ENCODE measurements around the gene LAMB4. TPM values are rescaled to one million over a fixed set of nuclear protein-coding genes. Genes with fewer than 3 reads are reported as not detected.

Gene LAMB4
- total and polyA plus RNA-seq, 10 donors: 0.03 to 0.94 (median 0.22) TPM; not detected in 2

DNA sequence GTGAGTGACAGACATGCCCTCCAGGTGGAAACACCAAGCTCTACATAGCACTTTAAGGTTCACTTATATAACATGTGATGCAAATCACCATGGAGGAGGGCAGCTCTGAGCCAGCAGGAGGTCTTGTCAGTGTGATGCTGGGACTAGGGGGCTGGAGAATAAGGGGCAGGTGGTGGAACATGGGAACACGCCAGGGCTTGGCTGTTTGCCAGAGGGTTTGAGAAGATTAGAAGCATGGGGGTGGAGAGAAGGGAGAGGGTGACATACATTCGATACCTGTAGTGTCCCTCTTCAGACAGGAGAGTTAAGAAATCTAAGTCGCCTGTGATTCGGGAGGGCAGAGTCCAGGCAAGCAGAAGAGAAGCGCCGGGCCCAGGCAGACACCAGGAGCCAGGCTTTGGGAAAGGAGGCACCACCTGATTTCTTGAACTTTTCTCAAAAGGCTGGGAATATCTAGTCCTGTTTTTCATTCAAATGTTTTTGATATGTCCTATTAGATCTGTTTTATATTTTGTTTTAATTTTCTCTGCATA lies 16.9 kb upstream of the LAMB4 start:
- no peak overlapping the region for H3K27ac ChIP-seq
- TF ChIP-seq POLR2AphosphoS5 (IDR thresholded peaks at IDR 0.05): no peak
- TF ChIP-seq, protein P1, sequence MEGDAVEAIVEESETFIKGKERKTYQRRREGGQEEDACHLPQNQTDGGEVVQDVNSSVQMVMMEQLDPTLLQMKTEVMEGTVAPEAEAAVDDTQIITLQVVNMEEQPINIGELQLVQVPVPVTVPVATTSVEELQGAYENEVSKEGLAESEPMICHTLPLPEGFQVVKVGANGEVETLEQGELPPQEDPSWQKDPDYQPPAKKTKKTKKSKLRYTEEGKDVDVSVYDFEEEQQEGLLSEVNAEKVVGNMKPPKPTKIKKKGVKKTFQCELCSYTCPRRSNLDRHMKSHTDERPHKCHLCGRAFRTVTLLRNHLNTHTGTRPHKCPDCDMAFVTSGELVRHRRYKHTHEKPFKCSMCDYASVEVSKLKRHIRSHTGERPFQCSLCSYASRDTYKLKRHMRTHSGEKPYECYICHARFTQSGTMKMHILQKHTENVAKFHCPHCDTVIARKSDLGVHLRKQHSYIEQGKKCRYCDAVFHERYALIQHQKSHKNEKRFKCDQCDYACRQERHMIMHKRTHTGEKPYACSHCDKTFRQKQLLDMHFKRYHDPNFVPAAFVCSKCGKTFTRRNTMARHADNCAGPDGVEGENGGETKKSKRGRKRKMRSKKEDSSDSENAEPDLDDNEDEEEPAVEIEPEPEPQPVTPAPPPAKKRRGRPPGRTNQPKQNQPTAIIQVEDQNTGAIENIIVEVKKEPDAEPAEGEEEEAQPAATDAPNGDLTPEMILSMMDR (IDR thresholded peaks at IDR 0.05 in 8 of 11, conservative IDR thresholded peaks at IDR 0.05 in 3 of 11): no peak
- TF ChIP-seq POLR2A (IDR thresholded peaks at IDR 0.05): no peak
- DNase-seq: no peak
- H3K4me3 ChIP-seq: no peak overlapping the region
- H3K27me3 ChIP-seq (replicated peaks in 1 of 7): peaks cover 0 to 8% (median 0%) of the 10 kb centered on the region in 7 donors
- intact Hi-C loops (cut with DNase I; ENCODE audit: low total_unique reads): loop anchor here (5.0 to 10.0 kb wide), 2 partner anchors 35 to 272 kb away; no protein-coding TSS in a partner anchor
- H3K4me1 ChIP-seq: peaks cover 0 to 9% (median 4%) of the 10 kb centered on the region in 6 donors
- H3K36me3 ChIP-seq: no peaks in the 10 kb centered on the region
- 86 to 90% (median 88%) methylated on average over 6 of the region's 6 CpGs for WGBS, 5 donors
- H3K9me3 ChIP-seq: no peaks in the 10 kb centered on the region

DNA sequence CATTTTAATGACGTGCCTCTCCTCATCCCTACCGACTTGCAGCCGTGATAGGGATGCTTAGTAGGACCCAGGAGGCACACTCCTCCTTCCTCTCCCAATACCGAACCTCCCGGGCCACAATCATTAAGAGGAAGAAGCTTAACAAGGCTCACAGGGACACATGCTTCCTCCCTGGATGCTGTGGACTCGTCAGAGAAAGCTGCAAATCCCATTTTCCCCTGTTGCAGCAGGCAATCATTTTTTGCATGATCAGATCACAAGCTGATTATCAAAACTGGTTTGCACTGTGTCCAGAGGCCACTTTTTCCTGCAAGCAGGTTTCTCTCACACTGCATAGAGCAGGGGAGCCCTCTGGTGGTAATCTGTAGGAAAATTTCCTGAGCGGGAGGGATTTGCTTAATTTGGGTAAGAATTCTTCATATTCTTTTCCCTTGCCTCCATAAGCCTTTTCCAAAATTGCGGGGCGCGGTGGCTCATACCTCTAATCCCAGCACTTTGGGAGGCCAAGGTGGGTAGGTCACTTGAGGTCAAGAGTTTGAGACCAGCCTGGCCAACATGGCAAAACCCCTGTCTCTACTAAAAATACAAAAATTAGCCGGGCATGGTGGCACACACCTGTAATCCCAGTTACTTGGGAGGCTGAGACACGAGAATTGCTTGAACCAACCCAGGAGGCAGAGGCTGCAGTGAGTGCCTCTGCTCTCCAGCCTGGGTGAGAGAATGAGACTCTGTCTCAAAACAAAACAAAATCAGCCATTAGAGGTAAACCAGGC lies 16.1 kb upstream of the LAMB4 start:
- 11 to 22% (median 16%) methylated on average over 12 of the region's 12 CpGs for WGBS, 5 donors
- TF ChIP-seq, protein P1 (IDR thresholded peaks at IDR 0.05 in 8 of 11, conservative IDR thresholded peaks at IDR 0.05 in 3 of 11): peak; percentile 28 to 80 (median 70)
- TF ChIP-seq POLR2A (IDR thresholded peaks at IDR 0.05): peak in 1 of 3 donors; percentile 25
- no peak for TF ChIP-seq POLR2AphosphoS5 (IDR thresholded peaks at IDR 0.05)
- no peaks in the 10 kb centered on the region for H3K36me3 ChIP-seq
- no peaks in the 10 kb centered on the region for H3K9me3 ChIP-seq
- peak overlapping the region in 1 of 8 donors; percentile 34 for H3K4me3 ChIP-seq
- H3K27me3 ChIP-seq (replicated peaks in 1 of 7): peaks cover 0 to 4% (median 0%) of the 10 kb centered on the region in 7 donors
- DNase-seq: no peak
- no peak overlapping the region for H3K27ac ChIP-seq
- H3K4me1 ChIP-seq: peaks cover 0 to 9% (median 4%) of the 10 kb centered on the region in 6 donors
- intact Hi-C loops (cut with DNase I; ENCODE audit: low total_unique reads): loop anchor here (5.0 to 10.0 kb wide), 2 partner anchors 34 to 271 kb away; no protein-coding TSS in a partner anchor

DNA sequence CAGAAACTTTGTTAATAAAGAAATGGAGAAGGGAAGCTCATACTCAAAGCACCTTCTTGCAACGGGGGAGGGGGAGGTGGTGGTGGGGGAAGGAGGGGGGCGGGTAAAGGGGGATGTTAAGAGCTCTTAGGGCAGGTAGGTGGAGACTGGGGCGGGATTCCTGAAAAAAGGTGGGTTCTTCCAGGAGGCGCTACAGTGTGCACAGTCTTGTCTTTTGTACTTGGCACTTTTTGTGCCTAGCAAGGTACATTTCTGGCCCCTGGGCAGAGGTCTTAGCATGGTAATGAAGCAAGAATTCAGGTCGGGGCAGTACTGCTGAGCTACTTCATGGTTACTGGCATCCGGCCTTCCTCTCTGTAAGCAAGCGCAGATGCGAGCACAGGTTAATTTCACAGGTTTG lies 15.2 kb upstream of the LAMB4 start:
- 73 to 83% (median 76%) methylated on average over 8 of the region's 8 CpGs for WGBS, 5 donors
- intact Hi-C loops (cut with DNase I; ENCODE audit: low total_unique reads): loop anchor here (5.0 to 10.0 kb wide), 2 partner anchors 33 to 271 kb away; no protein-coding TSS in a partner anchor
- Histone ChIP-seq H3K9me3 (no peaks in the 10 kb centered on the region), H3K4me1 (peaks cover 0 to 9% (median 4%) of the 10 kb centered on the region in 6 donors), H3K4me3 (no peak overlapping the region), H3K27ac (no peak overlapping the region), H3K27me3 (replicated peaks in 1 of 7) (no peaks in the 10 kb centered on the region), H3K36me3 (no peaks in the 10 kb centered on the region)
- DNase-seq: no peak
- TF ChIP-seq POLR2A (IDR thresholded peaks at IDR 0.05) (no peak), POLR2AphosphoS5 (IDR thresholded peaks at IDR 0.05) (no peak)
- TF ChIP-seq, protein P1 (IDR thresholded peaks at IDR 0.05 in 8 of 11, conservative IDR thresholded peaks at IDR 0.05 in 3 of 11): no peak

DNA sequence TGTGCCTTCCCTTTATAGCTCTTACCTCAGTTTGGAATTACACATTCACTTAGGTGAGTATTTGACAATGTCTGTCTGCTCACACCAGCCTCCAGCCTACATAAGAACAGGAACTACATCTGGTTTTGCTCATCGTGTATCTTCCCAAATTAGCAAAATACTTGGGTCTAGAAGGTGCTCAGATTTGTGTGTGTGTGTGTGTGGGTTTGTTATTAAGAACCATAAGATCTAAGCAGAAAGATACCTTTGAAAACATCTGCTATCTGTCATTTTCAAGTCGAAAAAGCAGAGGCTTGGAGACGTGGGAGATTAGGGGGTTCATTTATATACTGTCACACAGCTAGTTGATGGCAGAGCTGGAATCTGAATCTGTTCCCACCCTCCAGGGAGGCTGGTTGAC lies 14.8 kb upstream of the LAMB4 start:
- Histone ChIP-seq H3K9me3 (no peaks in the 10 kb centered on the region), H3K36me3 (no peaks in the 10 kb centered on the region), H3K27me3 (replicated peaks in 1 of 7) (no peaks in the 10 kb centered on the region), H3K4me1 (peaks cover 0 to 9% (median 4%) of the 10 kb centered on the region in 6 donors), H3K4me3 (no peak overlapping the region), H3K27ac (no peak overlapping the region)
- no peak for TF ChIP-seq POLR2AphosphoS5 (IDR thresholded peaks at IDR 0.05)
- TF ChIP-seq, protein P1 (IDR thresholded peaks at IDR 0.05 in 8 of 11, conservative IDR thresholded peaks at IDR 0.05 in 3 of 11): no peak
- TF ChIP-seq POLR2A (IDR thresholded peaks at IDR 0.05): no peak
- no peak for DNase-seq
- intact Hi-C loops (cut with DNase I; ENCODE audit: low total_unique reads): loop anchor here (5.0 to 10.0 kb wide), 2 partner anchors 33 to 270 kb away; no protein-coding TSS in a partner anchor
- 56 to 64% (median 60%) methylated on average over 3 of the region's 3 CpGs for WGBS, 5 donors
